Glomerular endothelial cell (primary cell): ENCODE measurements around the gene STAT6. TPM values are rescaled to one million over a fixed set of nuclear protein-coding genes. Genes with fewer than 3 reads are reported as not detected.
"Not testable (repeated sequence)": the region's sequence is repeated elsewhere in the genome, so short reads cannot be mapped to it uniquely, and the experiment has no call there.

Source experiments
- DNase-seq: peaks from one replicate; pipeline ENCODE4 v3.0.0-alpha.2; 2011; ENCODE audit warnings: low read depth, low spot score; ENCODE audit errors: extremely low read depth
- total RNA-seq: library from RNA; depleted of rRNA; stranded (reverse); fragments of >200 nt; gene quantifications from 2 replicates; pipeline ENCODE4 v1.2.3, GENCODE V29; 2015

STAT6 gene
- total RNA-seq, 1 donor from 2014 or later = 91.2 TPM

GRCh38 chr12:57127101-57127725, 16.1 kb upstream of the STAT6 start:
- no peak for DNase-seq

GRCh38 chr12:57126561-57126960, 15.4 kb upstream of the STAT6 start:
- no peak for DNase-seq

- no peak for DNase-seq
Observed at GRCh38 chr12:57126061-57126460, 14.9 kb upstream of the STAT6 start.

- peak; percentile 34 for DNase-seq
Observed at GRCh38 chr12:57124261-57124877, 13.2 kb upstream of the STAT6 start.

- DNase-seq = no peak
Observed at GRCh38 chr12:57123813-57124212, 12.7 kb upstream of the STAT6 start.

- DNase-seq = not testable (repeated sequence)
Observed at GRCh38 chr12:57120718-57121117, 9.6 kb upstream of the STAT6 start.

GRCh38 chr12:57119294-57120085, 8.3 kb upstream of the STAT6 start:
- no peak for DNase-seq

GRCh38 chr12:57118711-57119271, 7.6 kb upstream of the STAT6 start:
- no peak for DNase-seq

- DNase-seq = no peak
Observed at GRCh38 chr12:57116580-57117281, 5.6 kb upstream of the STAT6 start.

GRCh38 chr12:57112492-57113294, 1.5 kb upstream of the STAT6 start:
- no peak for DNase-seq

GRCh38 chr12:57110104-57111030, 795 bp downstream of the STAT6 start:
- no peak for DNase-seq

- DNase-seq = no peak
Observed at GRCh38 chr12:57109207-57110103, 1.7 kb downstream of the STAT6 start.

- no peak for DNase-seq
Observed at GRCh38 chr12:57107456-57108155, 3.6 kb downstream of the STAT6 start.

GRCh38 chr12:57106021-57106708, 5.0 kb downstream of the STAT6 start:
- DNase-seq = no peak

GRCh38 chr12:57105011-57105753, 6.0 kb downstream of the STAT6 start:
- no peak for DNase-seq

GRCh38 chr12:57104292-57104910, 6.8 kb downstream of the STAT6 start:
- DNase-seq = no peak
